ENCODE data around the gene MSI2.

MSI2 gene

GRCh38 chr17:57584050-57584551, 327.8 kb downstream of the MSI2 start:
- TF ChIP-seq CTCF (conservative IDR thresholded peaks at IDR 0.05) = no peak
- no peak overlapping the region for H3K27ac ChIP-seq

GRCh38 chr17:57585341-57586195, 329.2 kb downstream of the MSI2 start:
- H3K27ac ChIP-seq = peak overlapping the region; percentile 41
- TF ChIP-seq CTCF (conservative IDR thresholded peaks at IDR 0.05) = no peak

- peak overlapping the region; percentile 41 for H3K27ac ChIP-seq
- TF ChIP-seq CTCF (conservative IDR thresholded peaks at IDR 0.05) = no peak
Measured at GRCh38 chr17:57586196-57586740, 329.9 kb downstream of the MSI2 start.

GRCh38 chr17:57586742-57587141, 330.4 kb downstream of the MSI2 start:
- TF ChIP-seq CTCF (conservative IDR thresholded peaks at IDR 0.05) = no peak
- H3K27ac ChIP-seq = peak overlapping the region; percentile 41

- H3K27ac ChIP-seq = no peak overlapping the region
- no peak for TF ChIP-seq CTCF (conservative IDR thresholded peaks at IDR 0.05)
Measured at GRCh38 chr17:57587193-57587969, 331.1 kb downstream of the MSI2 start.

- no peak overlapping the region for H3K27ac ChIP-seq
- no peak for TF ChIP-seq CTCF (conservative IDR thresholded peaks at IDR 0.05)
Measured at GRCh38 chr17:57588086-57588485, 331.8 kb downstream of the MSI2 start.

Data from VCaP (cell line).